A549 (cell line): ENCODE results near the gene SNTB2. TPM values are rescaled to one million over a fixed set of nuclear protein-coding genes. Genes with fewer than 3 reads are reported as not detected.

Experiments used
- ATAC-seq, 2 experiments: fragments of 200-7000 bp in 1 of 2; fragments of >200 bp in 1 of 2; cut with Nextera tagmentation in 1 of 2; cut with Tn5 transposase in 1 of 2; 3 replicates each; pipeline versions ENCODE4 v1.8.0 to v1.9.1; 2018 to 2020; ENCODE audit warnings: mild to moderate bottlenecking in 1 of 2, moderate library complexity in 1 of 2
- CTCF ChIA-PET: fragments of 300-600 bp; sonication (Branson Sonifier 250); formaldehyde crosslinking; extraction: SDS; loops from one replicate; lab custom pipeline; 2021; ENCODE audit warnings: antibody characterized with exemption, inconsistent platforms; lab: Yijun Ruan, JAX
- POLR2A ChIA-PET: fragments of 350-600 bp; formaldehyde crosslinking; extraction: SDS; loops from one replicate; lab custom pipeline; 2021; ENCODE audit warnings: antibody characterized with exemption, inconsistent platforms; lab: Yijun Ruan, JAX
- DNase-seq, 2 experiments: peaks; one replicate each; pipeline versions ENCODE4 v3.0.0 to v3.0.0-alpha.2; 2011 to 2016; ENCODE audit warnings: low read depth in 1 of 2, low spot score in 1 of 2
- FAIRE-seq: peaks from 2 replicates; lab custom pipeline; 2011; peaks lifted over from hg19 to GRCh38; lab: Jason Lieb, UNC
- H3K27ac ChIP-seq, 2 experiments: fragments of >200 bp; sonication (Bioruptor Twin); formaldehyde crosslinking; 3 replicates each; pipeline ENCODE4 v1.5.1; 2016 to 2017
- H3K4me1 ChIP-seq: fragments of >200 bp; sonication (Bioruptor Twin); formaldehyde crosslinking; 3 replicates; pipeline ENCODE4 v1.6.1; 2016
- H3K4me2 ChIP-seq: fragments of >200 bp; sonication (Bioruptor Twin); formaldehyde crosslinking; 3 replicates; pipeline ENCODE4 v1.6.1; 2016
- H3K4me3 ChIP-seq: fragments of >200 bp; sonication (Bioruptor Twin); formaldehyde crosslinking; 3 replicates; pipeline ENCODE4 v1.5.1; 2016
- H3K9me3 ChIP-seq: fragments of >200 bp; sonication (Bioruptor Twin); formaldehyde crosslinking; 3 replicates; pipeline ENCODE4 v1.6.1; 2016
- BHLHE40 ChIP-seq: IDR thresholded peaks from 2 replicates; pipeline ENCODE4 v1.6.1; 2012; ENCODE audit warnings: low read depth, low read length, inconsistent platforms
- EP300 ChIP-seq, 2 experiments: fragments of >200 bp; sonication (Bioruptor Twin); formaldehyde crosslinking; IDR thresholded peaks; 2 replicates in 1 of 2; 3 replicates in 1 of 2; pipeline ENCODE4 v1.6.1; 2016 to 2017
- ESRRA ChIP-seq: fragments of 150-350 bp; IDR thresholded peaks from 2 replicates; pipeline ENCODE4 v1.6.1; 2014; ENCODE audit warnings: mild to moderate bottlenecking, low read length, borderline replicate concordance
- FOSB ChIP-seq: fragments of 250-450 bp; sonication (Bioruptor Pico); IDR thresholded peaks from 2 replicates; pipeline ENCODE4 v1.5.0; 2020; ENCODE audit warnings: mild to moderate bottlenecking, moderate library complexity
- FOSL2 ChIP-seq, 2 experiments: fragments of 450-650 bp in 1 of 2; fragments of >200 bp in 1 of 2; sonication (Bioruptor Twin) in 1 of 2; formaldehyde crosslinking; IDR thresholded peaks; 2 replicates each; pipeline versions ENCODE4 v1.5.0 to v1.6.1; 2016 to 2020; ENCODE audit warnings: mild to moderate bottlenecking in 1 of 2, moderate library complexity in 1 of 2
- HEYL ChIP-seq: fragments of 250-450 bp; sonication (Bioruptor Pico); IDR thresholded peaks from 2 replicates; pipeline ENCODE4 v1.8.0; 2021; ENCODE audit warnings: mild to moderate bottlenecking, moderate library complexity
- KDM1A ChIP-seq: fragments of 200-600 bp; sonication (generic); IDR thresholded peaks from 2 replicates; pipeline ENCODE4 v1.6.1; 2016; ENCODE audit warnings: low read depth, mild to moderate bottlenecking
- KDM5A ChIP-seq: fragments of 200-600 bp; sonication (generic); IDR thresholded peaks from 2 replicates; pipeline ENCODE4 v1.6.1; 2016; ENCODE audit warnings: antibody characterized with exemption, mild to moderate bottlenecking
- MAFK ChIP-seq: fragments of 450-650 bp; IDR thresholded peaks from 2 replicates; pipeline ENCODE4 v1.6.1; 2014; ENCODE audit not compliant: partially characterized antibody
- MAZ ChIP-seq: fragments of 150-350 bp; IDR thresholded peaks from 2 replicates; pipeline ENCODE4 v1.6.1; 2014; ENCODE audit warnings: antibody characterized with exemption, low read depth, low read length, borderline replicate concordance
- MYC ChIP-seq: IDR thresholded peaks from 2 replicates; pipeline ENCODE4 v1.6.1; 2012; ENCODE audit warnings: mild to moderate bottlenecking, inconsistent platforms, low read length, improper control_type of control experiment, borderline replicate concordance
- NFE2L2 ChIP-seq: fragments of 150-350 bp; conservative IDR thresholded peaks from 2 replicates; pipeline ENCODE4 v1.6.1; 2014; ENCODE audit warnings: low read length
- POLR2A ChIP-seq: IDR thresholded peaks from 2 replicates; pipeline ENCODE4 v1.6.1; 2012; ENCODE audit warnings: mild to moderate bottlenecking, low read length
- RARB ChIP-seq: fragments of 250-450 bp; sonication (Bioruptor Pico); IDR thresholded peaks from 2 replicates; pipeline ENCODE4 v1.8.0; 2021; ENCODE audit warnings: mild to moderate bottlenecking, moderate library complexity
- RCOR1 ChIP-seq: fragments of 150-350 bp; IDR thresholded peaks from 2 replicates; pipeline ENCODE4 v1.6.1; 2014; ENCODE audit warnings: antibody characterized with exemption, low read length, low read depth
- RNF2 ChIP-seq: fragments of 200-600 bp; sonication (generic); IDR thresholded peaks from 2 replicates; pipeline ENCODE4 v1.6.1; 2016; ENCODE audit warnings: low read depth, mild to moderate bottlenecking, antibody characterized with exemption, moderate library complexity, borderline replicate concordance
- TFCP2L1 ChIP-seq: fragments of 250-450 bp; sonication (Bioruptor Pico); IDR thresholded peaks from 2 replicates; pipeline ENCODE4 v1.5.0; 2021; ENCODE audit warnings: mild to moderate bottlenecking
- WGBS: methylation state at CpG from one replicate; pipeline ENCODE4 v1.1.6; 2017; ENCODE audit errors: missing lambda C conversion rate; 5-methylcytosine and 5-hydroxymethylcytosine counted together
- polyA plus RNA-seq, 4 experiments: library from polyadenylated mRNA; depleted of rRNA in 3 of 4; stranded (reverse); fragments of >200 nt; fragmentation: RNase III in 1 of 4; extraction: RNeasy Plus Mini Kit Qiagen cat#74134 plus additional on column Dnase treatment in 1 of 4; gene quantifications; 2 replicates in 3 of 4; 3 replicates in 1 of 4; pipeline ENCODE4 v1.2.3, GENCODE V29; 2011 to 2017
- TF ChIP-seq, protein P1 (sequence below): fragments of 250-450 bp; sonication (Bioruptor Pico); IDR thresholded peaks from 2 replicates; pipeline ENCODE4 v1.5.0; 2021; ENCODE audit warnings: mild to moderate bottlenecking, moderate library complexity, borderline replicate concordance
- TF ChIP-seq, protein P2 (sequence below): fragments of 250-450 bp; sonication (Bioruptor Pico); IDR thresholded peaks from 2 replicates; pipeline ENCODE4 v1.5.0; 2020; ENCODE audit warnings: low read depth, mild to moderate bottlenecking, moderate library complexity
- TF ChIP-seq, protein P3 (sequence below): fragments of >200 bp; sonication (Bioruptor Twin); formaldehyde crosslinking; IDR thresholded peaks from 2 replicates; pipeline ENCODE4 v1.6.1; 2016

SNTB2 gene
- polyA plus RNA-seq, 2 of the 4 experiments (the other 2 are of a cell fraction), result 7.8 to 20.8 TPM

DNA sequence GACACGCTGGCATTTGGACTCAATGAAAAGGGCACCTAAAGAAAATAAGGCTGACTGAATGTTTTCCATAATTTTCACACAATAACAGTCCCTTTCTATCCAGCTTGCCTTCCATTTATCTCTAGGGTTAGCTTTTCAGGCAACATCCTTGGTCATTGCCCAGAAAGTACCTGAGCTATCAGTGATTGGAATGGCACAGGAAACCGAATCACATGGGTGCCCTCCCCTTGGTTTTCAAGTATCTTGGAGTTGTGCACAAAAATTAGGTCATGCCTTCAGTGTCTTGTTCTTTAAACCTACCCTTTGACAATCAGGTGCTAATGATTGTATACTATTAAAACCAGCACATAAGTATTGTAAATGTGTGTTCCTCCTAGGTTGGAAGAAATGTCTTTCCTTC, 120.9 kb downstream of the SNTB2 start:
- no peak for TF ChIP-seq POLR2A
- TF ChIP-seq KDM1A, result no peak
- no peak for TF ChIP-seq EP300 (IDR thresholded peaks at IDR 0.05)
- TF ChIP-seq MAZ, result no peak
- TF ChIP-seq, protein P1, sequence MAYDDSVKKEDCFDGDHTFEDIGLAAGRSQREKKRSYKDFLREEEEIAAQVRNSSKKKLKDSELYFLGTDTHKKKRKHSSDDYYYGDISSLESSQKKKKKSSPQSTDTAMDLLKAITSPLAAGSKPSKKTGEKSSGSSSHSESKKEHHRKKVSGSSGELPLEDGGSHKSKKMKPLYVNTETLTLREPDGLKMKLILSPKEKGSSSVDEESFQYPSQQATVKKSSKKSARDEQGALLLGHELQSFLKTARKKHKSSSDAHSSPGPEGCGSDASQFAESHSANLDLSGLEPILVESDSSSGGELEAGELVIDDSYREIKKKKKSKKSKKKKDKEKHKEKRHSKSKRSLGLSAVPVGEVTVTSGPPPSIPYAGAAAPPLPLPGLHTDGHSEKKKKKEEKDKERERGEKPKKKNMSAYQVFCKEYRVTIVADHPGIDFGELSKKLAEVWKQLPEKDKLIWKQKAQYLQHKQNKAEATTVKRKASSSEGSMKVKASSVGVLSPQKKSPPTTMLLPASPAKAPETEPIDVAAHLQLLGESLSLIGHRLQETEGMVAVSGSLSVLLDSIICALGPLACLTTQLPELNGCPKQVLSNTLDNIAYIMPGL, result no peak
- no peak for TF ChIP-seq MAFK
- no peak for TF ChIP-seq MYC
- TF ChIP-seq, protein P2, sequence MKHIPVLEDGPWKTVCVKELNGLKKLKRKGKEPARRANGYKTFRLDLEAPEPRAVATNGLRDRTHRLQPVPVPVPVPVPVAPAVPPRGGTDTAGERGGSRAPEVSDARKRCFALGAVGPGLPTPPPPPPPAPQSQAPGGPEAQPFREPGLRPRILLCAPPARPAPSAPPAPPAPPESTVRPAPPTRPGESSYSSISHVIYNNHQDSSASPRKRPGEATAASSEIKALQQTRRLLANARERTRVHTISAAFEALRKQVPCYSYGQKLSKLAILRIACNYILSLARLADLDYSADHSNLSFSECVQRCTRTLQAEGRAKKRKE (CRISPR knock-in tag), result no peak
- TF ChIP-seq FOSL2 (IDR thresholded peaks at IDR 0.05), result no peak
- no peak for TF ChIP-seq FOSL2 (CRISPR knock-in tag; IDR thresholded peaks at IDR 0.05)
- TF ChIP-seq, protein P3, sequence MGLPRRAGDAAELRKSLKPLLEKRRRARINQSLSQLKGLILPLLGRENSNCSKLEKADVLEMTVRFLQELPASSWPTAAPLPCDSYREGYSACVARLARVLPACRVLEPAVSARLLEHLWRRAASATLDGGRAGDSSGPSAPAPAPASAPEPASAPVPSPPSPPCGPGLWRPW, result no peak
- TF ChIP-seq RNF2, result no peak
- no peak for TF ChIP-seq BHLHE40
- TF ChIP-seq RARB (CRISPR knock-in tag), result no peak
- no peak for TF ChIP-seq ESRRA
- no peak for TF ChIP-seq TFCP2L1 (CRISPR knock-in tag)
- TF ChIP-seq NFE2L2, result no peak
- TF ChIP-seq, all 56 proteins: peak for 0
- Histone ChIP-seq H3K4me2 (no peak overlapping the region), H3K9me3 (no peaks in the 10 kb centered on the region), H3K4me3 (no peak overlapping the region), H3K27ac (no peak overlapping the region), H3K4me1 (peaks cover 12% of the 10 kb centered on the region; the same call in 2 of the 3 replicates)
- ChIA-PET CTCF (interaction anchor here (0.5 kb wide), 1 partner anchor 115 kb away, joined by 5 read pairs; no protein-coding TSS in a partner anchor), POLR2A (interaction anchor here (0.6 kb wide), 1 partner anchor 140 kb away, joined by 4 read pairs; no protein-coding TSS in a partner anchor)
- FAIRE-seq (no peak), ATAC-seq (no peak), DNase-seq (no peak)
- WGBS, result 92% methylated on average over 2 of the region's 2 CpGs

DNA sequence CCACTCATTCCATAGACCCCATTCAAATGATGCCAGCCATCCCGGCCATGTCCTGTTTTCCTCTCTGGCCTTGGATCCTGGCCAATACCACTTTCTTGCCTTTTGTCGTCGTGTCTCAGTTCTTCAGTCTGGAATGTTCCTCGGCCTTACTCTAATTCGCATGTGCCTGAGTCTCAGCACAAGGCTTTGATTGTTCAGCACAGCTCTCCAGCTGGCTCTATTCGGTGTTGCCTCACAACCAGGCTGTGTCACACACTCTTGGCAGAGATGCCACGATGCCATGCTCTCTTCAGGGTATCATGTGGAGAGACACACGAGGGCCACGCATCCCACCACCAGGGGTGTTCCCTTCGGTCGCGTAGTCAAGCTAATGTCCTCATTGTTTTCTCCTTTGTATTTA, 122.4 kb downstream of the SNTB2 start:
- 93% methylated on average over 12 of the region's 12 CpGs for WGBS
- Histone ChIP-seq H3K9me3 (no peaks in the 10 kb centered on the region), H3K27ac (no peak overlapping the region), H3K4me2 (no peak overlapping the region), H3K4me1 (peaks cover 13% of the 10 kb centered on the region; the same call in 2 of the 3 replicates)
- no peak for TF ChIP-seq HEYL
- no peak for TF ChIP-seq RCOR1
- TF ChIP-seq FOSB, result no peak
- no peak for TF ChIP-seq KDM5A
- no peak for TF ChIP-seq MYC
- TF ChIP-seq, all 56 proteins: peak for 0
- no peak overlapping the region for H3K4me3 ChIP-seq
- no peak for ATAC-seq
- POLR2A ChIA-PET, result no interaction called here
- CTCF ChIA-PET, result no interaction called here
- DNase-seq, result no peak
- FAIRE-seq, result no peak
